GM12801 (cell line): ENCODE measurements around the gene TCF23.

Experiments
- TF ChIP-seq, protein P1 (sequence below): IDR thresholded peaks from one replicate; pipeline ENCODE4 v1.5.1; 2011; ENCODE audit warnings: control low read depth; ENCODE audit not compliant: insufficient read length; ENCODE audit errors: extremely low read depth

TCF23 gene

DNA sequence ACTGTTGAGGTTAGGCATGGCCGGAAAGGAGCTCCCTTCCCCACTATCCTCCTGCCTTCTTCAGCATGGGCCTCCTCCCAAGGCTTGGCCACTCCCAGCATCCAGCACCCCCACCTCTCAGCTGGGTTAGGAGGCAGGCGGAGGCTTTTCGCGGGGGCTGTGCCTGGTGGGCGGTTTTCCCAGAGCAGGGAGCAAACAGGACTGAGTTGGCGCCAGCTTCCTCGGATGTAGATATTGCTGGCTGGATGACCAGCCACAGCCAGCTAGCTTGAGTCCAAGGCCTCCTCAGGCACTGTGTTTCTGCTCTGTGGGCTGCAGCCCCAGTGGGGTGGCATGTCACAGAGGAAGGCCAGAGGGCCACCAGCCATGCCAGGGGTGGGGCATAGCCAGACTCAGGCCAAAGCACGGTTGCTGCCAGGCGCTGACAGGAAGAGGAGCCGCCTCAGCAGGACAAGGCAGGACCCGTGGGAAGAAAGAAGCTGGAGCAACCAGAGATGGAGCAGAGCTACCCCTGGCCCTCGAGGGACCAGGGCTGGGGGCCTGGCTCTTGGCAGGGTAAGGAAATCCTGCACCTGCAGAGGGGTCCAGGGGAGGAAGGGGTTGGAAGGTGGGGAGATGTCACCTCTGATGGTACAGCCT lies at the start of gene TCF23:
TCF23 (plus strand) TSS at position 204 of the 639 bp plus-strand sequence; CDS start at position 334, 130 bp downstream.
- TF ChIP-seq, protein P1, sequence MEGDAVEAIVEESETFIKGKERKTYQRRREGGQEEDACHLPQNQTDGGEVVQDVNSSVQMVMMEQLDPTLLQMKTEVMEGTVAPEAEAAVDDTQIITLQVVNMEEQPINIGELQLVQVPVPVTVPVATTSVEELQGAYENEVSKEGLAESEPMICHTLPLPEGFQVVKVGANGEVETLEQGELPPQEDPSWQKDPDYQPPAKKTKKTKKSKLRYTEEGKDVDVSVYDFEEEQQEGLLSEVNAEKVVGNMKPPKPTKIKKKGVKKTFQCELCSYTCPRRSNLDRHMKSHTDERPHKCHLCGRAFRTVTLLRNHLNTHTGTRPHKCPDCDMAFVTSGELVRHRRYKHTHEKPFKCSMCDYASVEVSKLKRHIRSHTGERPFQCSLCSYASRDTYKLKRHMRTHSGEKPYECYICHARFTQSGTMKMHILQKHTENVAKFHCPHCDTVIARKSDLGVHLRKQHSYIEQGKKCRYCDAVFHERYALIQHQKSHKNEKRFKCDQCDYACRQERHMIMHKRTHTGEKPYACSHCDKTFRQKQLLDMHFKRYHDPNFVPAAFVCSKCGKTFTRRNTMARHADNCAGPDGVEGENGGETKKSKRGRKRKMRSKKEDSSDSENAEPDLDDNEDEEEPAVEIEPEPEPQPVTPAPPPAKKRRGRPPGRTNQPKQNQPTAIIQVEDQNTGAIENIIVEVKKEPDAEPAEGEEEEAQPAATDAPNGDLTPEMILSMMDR, result no peak

DNA sequence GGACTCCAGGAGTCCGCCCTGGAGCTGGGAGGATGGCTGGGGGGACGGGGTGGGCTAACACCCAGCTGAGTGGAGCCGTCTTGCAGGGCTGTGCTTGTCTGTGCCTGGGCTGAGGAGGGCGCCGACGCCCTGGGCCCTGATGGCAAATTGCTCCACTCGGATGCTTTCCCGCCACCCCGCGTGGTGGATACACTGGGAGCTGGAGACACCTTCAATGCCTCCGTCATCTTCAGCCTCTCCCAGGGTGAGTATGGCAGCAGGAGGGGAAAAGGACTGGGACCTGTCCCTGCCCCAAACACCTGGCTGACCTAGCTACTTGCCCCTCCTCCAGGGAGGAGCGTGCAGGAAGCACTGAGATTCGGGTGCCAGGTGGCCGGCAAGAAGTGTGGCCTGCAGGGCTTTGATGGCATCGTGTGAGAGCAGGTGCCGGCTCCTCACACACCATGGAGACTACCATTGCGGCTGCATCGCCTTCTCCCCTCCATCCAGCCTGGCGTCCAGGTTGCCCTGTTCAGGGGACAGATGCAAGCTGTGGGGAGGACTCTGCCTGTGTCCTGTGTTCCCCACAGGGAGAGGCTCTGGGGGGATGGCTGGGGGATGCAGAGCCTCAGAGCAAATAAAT lies 49.4 kb upstream of the TCF23 start:
- TF ChIP-seq, protein P1, result no peak

DNA sequence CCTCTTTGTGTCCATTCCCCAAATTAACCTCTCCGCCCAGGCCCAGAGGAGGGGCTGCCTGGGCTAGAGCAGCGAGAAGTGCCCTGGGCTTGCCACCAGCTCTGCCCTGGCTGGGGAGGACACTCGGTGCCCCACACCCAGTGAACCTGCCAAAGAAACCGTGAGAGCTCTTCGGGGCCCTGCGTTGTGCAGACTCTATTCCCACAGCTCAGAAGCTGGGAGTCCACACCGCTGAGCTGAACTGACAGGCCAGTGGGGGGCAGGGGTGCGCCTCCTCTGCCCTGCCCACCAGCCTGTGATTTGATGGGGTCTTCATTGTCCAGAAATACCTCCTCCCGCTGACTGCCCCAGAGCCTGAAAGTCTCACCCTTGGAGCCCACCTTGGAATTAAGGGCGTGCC lies 48.8 kb upstream of the TCF23 start:
- TF ChIP-seq, protein P1, result no peak

DNA sequence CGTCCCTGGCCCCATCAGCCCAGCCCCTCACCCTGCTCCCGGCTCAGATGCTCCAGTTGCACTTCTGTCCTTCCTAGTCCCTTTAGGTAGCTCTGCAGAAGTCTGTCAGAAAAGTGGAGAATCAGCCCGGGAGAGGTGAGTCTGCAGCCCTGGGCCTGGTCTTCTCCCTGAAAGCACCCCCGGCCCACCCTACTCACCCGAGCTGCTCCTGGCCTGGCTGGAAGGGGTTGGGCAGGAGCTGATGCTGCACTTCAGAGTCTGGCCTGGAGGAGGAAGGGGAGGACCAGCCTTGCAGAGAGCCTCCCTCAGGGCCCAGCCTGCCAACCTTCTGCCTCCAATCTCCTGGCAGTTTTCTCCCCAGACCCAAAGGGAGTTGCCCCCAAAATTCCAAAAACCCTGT lies 46.5 kb upstream of the TCF23 start:
- TF ChIP-seq, protein P1, result no peak

DNA sequence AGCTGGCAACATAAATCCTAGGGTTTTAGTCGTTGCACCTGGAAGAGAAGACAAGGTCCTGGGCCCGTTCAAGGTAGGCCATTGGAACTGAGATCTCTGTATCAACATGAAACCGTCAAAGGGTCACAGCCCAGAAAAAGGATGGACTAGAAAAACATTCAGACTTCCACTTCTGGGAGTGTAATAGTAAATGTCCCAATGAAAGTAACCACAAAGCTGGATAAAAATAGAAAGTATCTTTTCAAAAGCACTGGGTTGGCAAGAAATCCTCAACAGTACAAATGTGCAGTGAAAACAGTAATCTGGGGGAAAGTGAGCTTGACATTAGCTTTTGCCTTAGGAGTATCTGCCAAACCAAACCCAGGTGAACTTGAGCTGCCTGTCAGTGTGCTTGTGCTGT lies 42.8 kb upstream of the TCF23 start:
- TF ChIP-seq, protein P1, result no peak

DNA sequence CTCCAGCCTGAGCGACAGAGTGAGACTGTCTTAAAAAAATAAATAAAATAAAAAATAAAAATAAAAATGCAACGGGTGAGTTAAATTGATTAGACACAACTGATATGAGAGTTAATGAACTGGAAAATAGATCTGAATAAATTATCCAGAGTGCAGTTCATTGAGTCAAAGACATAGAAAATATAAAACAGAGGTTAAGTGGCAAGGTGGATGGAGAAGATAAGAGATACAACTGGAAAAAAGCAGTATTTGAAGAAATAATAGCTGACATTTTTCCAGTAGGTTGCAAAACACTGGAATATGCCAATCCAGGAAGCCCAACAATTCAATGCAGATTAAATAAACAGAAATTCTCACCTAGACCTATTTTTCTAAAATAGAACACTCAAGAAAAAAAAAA lies 40.6 kb upstream of the TCF23 start:
- TF ChIP-seq, protein P1, result no peak

DNA sequence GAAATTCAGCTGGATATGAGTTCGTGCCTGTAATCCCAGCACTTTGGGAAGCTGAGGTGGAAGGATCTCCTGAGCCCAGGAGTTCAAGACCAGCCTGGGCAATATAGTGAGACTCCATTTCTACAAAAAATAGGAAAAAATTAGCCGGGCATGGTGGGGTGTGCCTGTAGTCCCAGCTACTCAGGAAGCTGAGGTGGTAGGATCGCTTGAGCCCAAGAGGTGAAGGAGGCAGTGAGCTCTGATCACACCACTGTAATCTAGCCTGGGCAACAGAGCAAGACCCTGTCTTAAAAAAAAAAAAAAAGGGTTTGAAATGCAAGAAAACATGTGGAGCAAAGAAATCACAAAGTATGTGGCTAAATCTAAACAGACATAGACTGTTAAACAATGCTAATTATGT lies 39.7 kb upstream of the TCF23 start:
- TF ChIP-seq, protein P1, result no peak
